Right lobe of liver (tissue), 4 donors: ENCODE data around the gene SDF4.

Experiments
- POLR2A ChIP-seq: fragments of 450-650 bp; IDR thresholded peaks from one replicate; pipeline ENCODE4 v1.6.1; 2017; ENCODE audit warnings: antibody characterized with exemption, mild to moderate bottlenecking
- TF ChIP-seq, protein P1 (sequence below), 4 donors: fragments of 200-600 bp in 3 of 4; fragments of 450-650 bp in 1 of 4; IDR thresholded peaks; one replicate each; pipeline versions ENCODE4 v1.5.1 to v1.8.0; 2016 to 2022; ENCODE audit warnings: antibody characterized with exemption in 4 of 4, mild to moderate bottlenecking in 2 of 4
- donor health status: DM: no; HTN: no; CAD: no.
- donor health status: DM: no; HTN: no; CAD: no.
- donor health status: DM: no; HTN: yes; CAD: no.

DNA sequence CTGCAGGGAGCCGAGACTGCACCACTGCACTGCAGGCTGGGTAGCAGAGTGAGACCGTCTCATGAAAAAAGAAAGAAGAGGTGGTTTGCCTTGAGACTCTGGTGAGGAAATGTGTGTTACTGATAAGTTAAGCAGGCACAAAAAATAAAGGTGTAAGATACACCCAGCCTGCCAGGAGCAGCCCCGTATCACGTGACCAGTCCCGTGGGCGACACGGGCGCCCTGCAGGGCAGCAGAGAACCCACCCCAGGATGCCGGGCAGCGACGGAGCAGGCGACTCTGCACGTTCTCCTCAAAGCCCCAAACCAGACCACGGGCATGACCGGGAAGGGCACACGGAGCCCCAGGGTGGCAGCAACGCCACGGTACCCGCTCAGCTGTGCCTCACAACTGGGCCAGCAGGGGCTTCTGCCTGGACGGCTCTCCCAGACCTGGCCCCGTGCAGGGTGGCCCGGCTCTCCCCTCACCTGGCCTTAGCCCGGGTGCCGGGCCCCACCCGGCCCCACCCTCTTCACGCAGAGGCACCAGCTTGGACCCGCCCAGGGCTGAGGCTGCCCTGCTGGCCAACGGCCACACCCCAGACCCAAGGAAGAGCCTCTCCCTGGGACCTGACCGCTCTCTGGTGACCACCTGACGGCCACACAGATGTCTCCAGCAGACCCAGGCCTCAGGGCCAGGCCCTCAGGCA lies 9.8 kb downstream of the SDF4 start:
- TF ChIP-seq, protein P1, sequence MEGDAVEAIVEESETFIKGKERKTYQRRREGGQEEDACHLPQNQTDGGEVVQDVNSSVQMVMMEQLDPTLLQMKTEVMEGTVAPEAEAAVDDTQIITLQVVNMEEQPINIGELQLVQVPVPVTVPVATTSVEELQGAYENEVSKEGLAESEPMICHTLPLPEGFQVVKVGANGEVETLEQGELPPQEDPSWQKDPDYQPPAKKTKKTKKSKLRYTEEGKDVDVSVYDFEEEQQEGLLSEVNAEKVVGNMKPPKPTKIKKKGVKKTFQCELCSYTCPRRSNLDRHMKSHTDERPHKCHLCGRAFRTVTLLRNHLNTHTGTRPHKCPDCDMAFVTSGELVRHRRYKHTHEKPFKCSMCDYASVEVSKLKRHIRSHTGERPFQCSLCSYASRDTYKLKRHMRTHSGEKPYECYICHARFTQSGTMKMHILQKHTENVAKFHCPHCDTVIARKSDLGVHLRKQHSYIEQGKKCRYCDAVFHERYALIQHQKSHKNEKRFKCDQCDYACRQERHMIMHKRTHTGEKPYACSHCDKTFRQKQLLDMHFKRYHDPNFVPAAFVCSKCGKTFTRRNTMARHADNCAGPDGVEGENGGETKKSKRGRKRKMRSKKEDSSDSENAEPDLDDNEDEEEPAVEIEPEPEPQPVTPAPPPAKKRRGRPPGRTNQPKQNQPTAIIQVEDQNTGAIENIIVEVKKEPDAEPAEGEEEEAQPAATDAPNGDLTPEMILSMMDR (IDR thresholded peaks at IDR 0.05): no peak
- no peak for TF ChIP-seq POLR2A
